ENCODE data around the gene PER1. TPM values are rescaled to one million over a fixed set of nuclear protein-coding genes. Genes with fewer than 3 reads are reported as not detected.

The PER1 gene
- total and polyA plus RNA-seq, 2 of the 4 experiments (the other 2 are of a cell fraction), result 3.4 to 10.5 TPM

DNA sequence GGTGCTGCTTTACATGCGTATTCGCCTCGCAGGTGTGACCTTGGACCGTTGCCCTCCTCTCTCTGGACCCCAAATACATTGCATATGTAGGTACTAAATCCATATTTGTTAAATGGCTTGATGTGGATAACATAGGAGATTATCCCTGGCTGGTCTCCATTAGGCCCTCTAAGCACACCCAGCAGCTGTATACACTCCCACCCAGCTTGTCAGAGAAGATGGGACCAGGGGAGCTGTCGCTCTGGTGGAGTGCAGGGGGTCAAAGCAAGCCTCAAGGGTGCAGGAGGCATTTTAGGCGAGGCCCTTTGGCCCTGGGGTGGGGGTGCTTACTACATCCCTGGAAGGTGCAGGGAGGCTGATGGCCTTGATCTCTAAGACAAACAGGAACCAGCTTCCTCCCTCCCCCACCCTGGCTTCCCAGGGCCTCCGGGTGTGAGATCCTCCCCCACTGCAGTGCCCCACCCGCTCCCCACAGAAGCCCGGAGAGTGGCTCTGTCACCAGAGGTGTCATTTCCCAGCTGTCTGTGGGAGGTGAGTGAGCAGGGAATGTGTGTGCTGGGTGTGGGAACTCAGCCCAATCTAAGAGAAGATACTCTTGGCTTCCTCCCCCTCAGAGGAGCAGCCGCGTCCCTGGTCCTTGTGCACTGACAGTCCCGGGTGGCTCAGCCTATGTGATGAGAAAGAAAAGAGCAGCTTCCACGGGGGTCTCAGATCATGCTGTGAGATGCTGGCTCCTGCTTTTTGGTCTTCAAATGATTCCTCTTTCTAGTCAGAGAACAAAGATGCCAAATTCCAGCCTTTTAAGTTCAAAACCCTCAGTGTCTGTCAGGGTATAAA lies 12.0 kb upstream of the PER1 start (continued):
- TF ChIP-seq, protein P1, sequence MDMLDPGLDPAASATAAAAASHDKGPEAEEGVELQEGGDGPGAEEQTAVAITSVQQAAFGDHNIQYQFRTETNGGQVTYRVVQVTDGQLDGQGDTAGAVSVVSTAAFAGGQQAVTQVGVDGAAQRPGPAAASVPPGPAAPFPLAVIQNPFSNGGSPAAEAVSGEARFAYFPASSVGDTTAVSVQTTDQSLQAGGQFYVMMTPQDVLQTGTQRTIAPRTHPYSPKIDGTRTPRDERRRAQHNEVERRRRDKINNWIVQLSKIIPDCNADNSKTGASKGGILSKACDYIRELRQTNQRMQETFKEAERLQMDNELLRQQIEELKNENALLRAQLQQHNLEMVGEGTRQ (IDR thresholded peaks at IDR 0.05; ENCODE audit: low read depth, low read length), result no peak
- TF ChIP-seq CHD1 (IDR thresholded peaks at IDR 0.05; ENCODE audit: low read depth, low read length), result no peak

All from IMR-90 (cell line).